Measurements from ENCODE around the gene PDIA5. TPM values are rescaled to one million over a fixed set of nuclear protein-coding genes. Genes with fewer than 3 reads are reported as not detected.

The PDIA5 gene
- total RNA-seq, 1 donor from 2014 or later = 33.6 TPM

DNA sequence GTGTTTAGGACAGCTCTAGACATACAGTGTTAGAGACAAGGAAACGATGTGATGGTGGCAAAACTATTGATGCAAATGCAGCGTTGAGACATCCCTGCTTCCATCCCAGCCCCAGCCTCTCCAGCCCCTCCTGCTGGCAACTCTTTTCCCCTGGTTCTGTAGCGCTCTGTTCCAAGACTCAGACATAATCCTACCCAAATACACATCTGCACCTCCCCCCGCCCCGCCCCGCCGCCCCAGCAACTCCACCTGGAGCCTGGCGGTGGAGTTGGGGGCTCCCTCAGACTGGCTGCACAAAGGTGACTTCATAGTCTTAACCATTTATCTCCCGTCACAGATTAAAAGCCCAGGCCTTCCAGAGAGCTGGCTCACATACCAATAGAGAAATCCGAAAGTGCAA, 127.7 kb downstream of the PDIA5 start:
- Histone ChIP-seq H3K4me3 (no peak overlapping the region), H3K9me3 (no peaks in the 10 kb centered on the region), H3K4me1 (no peaks in the 10 kb centered on the region), H3K36me3 (no peaks in the 10 kb centered on the region), H3K27me3 (no peaks in the 10 kb centered on the region), H3K27ac (no peak overlapping the region)
- peak; percentile 67 for DNase-seq
- ATAC-seq = peak; percentile 86
- intact Hi-C loops (cut with DNase I) = no loop called here
- TF ChIP-seq, protein P1, sequence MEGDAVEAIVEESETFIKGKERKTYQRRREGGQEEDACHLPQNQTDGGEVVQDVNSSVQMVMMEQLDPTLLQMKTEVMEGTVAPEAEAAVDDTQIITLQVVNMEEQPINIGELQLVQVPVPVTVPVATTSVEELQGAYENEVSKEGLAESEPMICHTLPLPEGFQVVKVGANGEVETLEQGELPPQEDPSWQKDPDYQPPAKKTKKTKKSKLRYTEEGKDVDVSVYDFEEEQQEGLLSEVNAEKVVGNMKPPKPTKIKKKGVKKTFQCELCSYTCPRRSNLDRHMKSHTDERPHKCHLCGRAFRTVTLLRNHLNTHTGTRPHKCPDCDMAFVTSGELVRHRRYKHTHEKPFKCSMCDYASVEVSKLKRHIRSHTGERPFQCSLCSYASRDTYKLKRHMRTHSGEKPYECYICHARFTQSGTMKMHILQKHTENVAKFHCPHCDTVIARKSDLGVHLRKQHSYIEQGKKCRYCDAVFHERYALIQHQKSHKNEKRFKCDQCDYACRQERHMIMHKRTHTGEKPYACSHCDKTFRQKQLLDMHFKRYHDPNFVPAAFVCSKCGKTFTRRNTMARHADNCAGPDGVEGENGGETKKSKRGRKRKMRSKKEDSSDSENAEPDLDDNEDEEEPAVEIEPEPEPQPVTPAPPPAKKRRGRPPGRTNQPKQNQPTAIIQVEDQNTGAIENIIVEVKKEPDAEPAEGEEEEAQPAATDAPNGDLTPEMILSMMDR (IDR thresholded peaks at IDR 0.05) = peak; percentile 50

DNA sequence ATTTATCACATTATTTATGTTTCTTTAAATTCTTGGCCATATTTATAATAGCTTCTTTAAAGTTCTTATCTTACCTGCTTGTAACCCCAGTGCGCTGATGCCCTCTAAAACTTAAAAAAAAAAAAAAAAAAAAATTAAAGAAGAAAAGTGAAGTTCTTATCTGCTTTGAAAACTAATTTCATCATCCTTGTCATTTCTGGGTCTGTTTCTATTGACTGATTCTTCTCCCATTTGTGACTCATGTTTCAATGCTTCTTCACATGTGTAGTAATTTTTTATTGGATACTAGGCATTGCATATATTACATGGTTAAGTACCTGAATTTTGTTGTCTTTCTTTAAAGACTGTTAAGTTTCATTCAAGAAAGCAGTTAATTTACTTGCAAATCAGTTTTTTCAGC, 131.5 kb downstream of the PDIA5 start:
- Histone ChIP-seq H3K9me3 (no peaks in the 10 kb centered on the region), H3K36me3 (no peaks in the 10 kb centered on the region), H3K4me3 (no peak overlapping the region), H3K27me3 (no peaks in the 10 kb centered on the region), H3K27ac (no peak overlapping the region), H3K4me1 (peaks cover 14% of the 10 kb centered on the region)
- ATAC-seq (no peak), DNase-seq (no peak)
- TF ChIP-seq, protein P1 (IDR thresholded peaks at IDR 0.05) = no peak
- intact Hi-C loops (cut with DNase I) = no loop called here

DNA sequence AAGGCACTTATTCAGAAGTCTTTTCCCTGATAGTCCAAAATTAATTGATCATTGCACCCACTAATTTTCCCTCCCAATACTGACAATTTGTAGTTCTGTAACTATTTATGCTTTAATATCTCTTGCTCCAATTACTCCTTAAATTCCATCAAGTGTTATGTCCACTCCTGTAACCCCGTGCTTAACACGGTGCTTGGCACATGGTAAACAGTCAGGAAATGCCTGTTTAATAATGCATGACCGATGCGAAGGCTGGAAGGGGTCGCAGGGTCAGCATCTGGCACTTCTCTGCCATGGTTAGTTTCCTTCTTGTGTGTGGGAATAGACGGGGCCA, 134.4 kb downstream of the PDIA5 start:
- H3K27ac ChIP-seq = peak overlapping the region; percentile 93
- ATAC-seq (no peak), DNase-seq (no peak)

DNA sequence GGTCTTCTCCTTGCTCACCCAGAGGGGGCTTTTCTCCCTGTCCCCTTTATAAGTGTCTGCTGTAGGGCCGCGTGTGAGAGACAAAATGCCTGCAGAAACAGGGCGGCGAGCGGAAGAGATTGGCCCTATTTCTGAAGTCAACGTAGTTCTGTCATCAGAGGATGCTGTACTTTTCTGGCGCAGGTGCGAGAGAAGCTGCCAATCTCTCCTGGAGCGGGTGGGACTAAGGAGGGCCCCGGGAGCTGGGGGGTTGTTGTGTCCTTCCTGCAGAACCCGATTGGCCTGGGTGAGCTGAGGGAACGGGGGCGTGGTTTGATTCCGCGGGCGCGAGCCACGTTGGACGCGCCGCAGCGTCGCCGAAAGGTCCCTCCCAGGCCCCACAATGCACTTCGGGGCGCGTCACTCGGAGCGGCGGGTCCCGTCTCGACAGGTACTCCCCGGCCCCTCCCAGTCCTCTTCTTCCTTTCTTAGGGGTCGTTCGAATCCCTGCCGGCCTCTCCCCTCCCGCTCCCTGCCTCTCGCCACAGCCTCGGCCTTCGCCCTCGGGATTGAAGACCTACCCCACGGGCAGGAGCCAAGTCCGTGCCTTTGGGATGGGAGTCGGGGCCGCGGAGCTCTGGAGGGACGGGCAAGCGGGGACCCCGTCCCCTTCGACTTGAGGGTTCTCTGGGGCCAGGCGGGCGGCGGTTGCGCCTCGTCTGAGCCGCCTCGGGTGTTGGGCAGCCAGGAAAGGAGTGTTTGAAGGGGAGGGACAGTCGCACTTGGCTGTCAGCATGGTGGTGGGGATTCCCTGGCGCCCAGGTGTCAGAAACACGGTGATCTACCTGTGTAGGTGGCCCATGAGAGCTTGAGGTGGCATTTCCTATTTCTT, 135.0 kb downstream of the PDIA5 start, which contains the start of gene SEC22A:
TSS of gene SEC22A (plus strand) at position 387 of the 871 bp plus-strand sequence. CDS start 7,275 bp downstream, outside the sequence.
- Histone ChIP-seq H3K36me3 (no peaks in the 10 kb centered on the region), H3K9me3 (no peaks in the 10 kb centered on the region), H3K27ac (peak within 1 kb of the TSS; percentile 93), H3K4me3 (peak within 1 kb of the TSS; percentile 99), H3K4me1 (peaks cover 14% of the 10 kb centered on the region), H3K27me3 (no peaks in the 10 kb centered on the region)
- DNase-seq (peak; percentile 97), ATAC-seq (peak; percentile 100)
- intact Hi-C loops (cut with DNase I) = no loop called here
- TF ChIP-seq, protein P1 (IDR thresholded peaks at IDR 0.05) = no peak

More for the DNA sequence above, 134.4 kb downstream of the PDIA5 start:
- Histone ChIP-seq H3K27me3 (no peaks in the 10 kb centered on the region), H3K4me1 (peaks cover 14% of the 10 kb centered on the region), H3K9me3 (no peaks in the 10 kb centered on the region), H3K4me3 (peak overlapping the region; percentile 99), H3K36me3 (no peaks in the 10 kb centered on the region)
- TF ChIP-seq, protein P1 (IDR thresholded peaks at IDR 0.05) = no peak
- intact Hi-C loops (cut with DNase I) = no loop called here

DNA sequence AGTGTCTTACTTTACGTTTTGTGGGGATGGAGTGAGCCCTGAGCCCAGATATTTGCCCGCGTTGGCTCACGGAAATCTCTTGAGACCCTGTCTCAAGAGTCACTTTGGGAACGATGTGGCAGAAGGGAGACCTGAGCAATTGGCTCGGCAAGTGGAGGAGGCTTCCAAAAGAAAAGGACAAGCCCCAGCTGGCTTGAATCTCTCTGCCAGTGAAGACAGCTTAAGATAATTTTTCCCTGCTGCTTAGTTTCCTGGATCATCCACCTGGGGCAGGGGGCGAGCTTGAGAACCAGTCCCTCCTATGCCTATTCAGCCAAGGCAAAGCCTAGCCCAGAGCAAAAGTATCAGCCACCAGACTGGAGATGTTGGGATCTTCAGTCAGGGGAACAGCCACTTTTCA, 135.6 kb downstream of the PDIA5 start:
- no peaks in the 10 kb centered on the region for H3K36me3 ChIP-seq
- H3K4me3 ChIP-seq = peak overlapping the region; percentile 99
- intact Hi-C loops (cut with DNase I) = no loop called here

More for the DNA sequence above, 135.6 kb downstream of the PDIA5 start:
- peaks cover 14% of the 10 kb centered on the region for H3K4me1 ChIP-seq
- no peaks in the 10 kb centered on the region for H3K9me3 ChIP-seq
- DNase-seq = no peak
- no peaks in the 10 kb centered on the region for H3K27me3 ChIP-seq
- TF ChIP-seq, protein P1 (IDR thresholded peaks at IDR 0.05) = no peak
- H3K27ac ChIP-seq = peak overlapping the region; percentile 93
- no peak for ATAC-seq

Small RNAs within 50 kb of the gene (microRNA-seq; reads per million reads assigned to microRNA genes)
- not detected for gene MIR7110 (ENCODE audit: borderline microRNAs expressed)

Other genes with a start within 250 kb of the PDIA5 start
- 2.3 TPM for gene SEMA5B, start 39.3 kb upstream of the PDIA5 start, total RNA-seq
- 14.4 TPM for gene SEC22A, start 134.9 kb downstream of the PDIA5 start, total RNA-seq

Data from upper lobe of right lung (tissue), 1 donor.